HG03097 (cell line): ENCODE results near the gene HTR1E.
"Not testable (repeated sequence)": the region's sequence is repeated elsewhere in the genome, so short reads cannot be mapped to it uniquely, and the experiment has no call there.

ENCODE experiments used
- ATAC-seq: cut with Tn5 transposase; IDR thresholded peaks from one replicate; pipeline ENCODE4 v1.9.1; 2021; ENCODE audit not compliant: unreplicated experiment, low FRiP score

HTR1E gene

DNA sequence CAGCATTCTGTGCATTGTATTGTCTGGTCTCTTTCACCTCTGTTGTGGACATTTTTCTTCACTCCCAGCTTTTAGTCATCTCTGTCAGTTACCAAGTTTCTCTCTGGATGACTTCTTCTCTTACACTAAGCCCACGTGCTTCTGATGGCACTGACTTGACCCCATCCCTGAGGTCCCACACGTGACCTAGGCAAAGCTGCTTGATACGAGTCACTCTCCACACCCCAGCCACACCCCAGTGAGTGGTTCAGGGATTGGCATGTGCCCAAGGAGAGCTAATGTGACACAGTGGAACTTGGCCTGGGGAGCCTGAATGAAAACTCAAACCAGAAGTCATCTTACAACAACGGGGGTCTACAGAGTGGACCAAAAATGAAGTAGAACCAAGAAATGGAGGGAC is 32.2 kb downstream of the HTR1E start:
- ATAC-seq, result no peak

DNA sequence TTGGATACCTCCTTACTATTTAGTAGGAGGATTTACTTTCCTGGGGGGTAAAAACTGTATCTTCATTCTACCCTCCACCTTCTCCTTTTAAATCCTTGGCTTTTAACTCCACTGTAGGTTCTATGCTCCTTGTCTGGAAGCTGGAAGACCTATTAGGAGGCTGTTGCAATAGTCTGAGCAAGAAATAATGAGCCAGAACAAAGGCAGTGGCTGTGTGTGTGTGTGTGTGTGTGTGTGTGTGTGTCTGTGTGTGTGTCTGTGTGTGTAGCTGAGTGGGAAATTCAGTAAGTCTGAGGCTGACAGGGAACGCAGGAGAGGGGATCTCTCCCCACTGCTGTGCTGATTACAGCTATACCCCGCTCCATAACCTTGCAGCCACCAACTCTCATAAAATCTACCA is 35.8 kb downstream of the HTR1E start:
- ATAC-seq, result no peak

DNA sequence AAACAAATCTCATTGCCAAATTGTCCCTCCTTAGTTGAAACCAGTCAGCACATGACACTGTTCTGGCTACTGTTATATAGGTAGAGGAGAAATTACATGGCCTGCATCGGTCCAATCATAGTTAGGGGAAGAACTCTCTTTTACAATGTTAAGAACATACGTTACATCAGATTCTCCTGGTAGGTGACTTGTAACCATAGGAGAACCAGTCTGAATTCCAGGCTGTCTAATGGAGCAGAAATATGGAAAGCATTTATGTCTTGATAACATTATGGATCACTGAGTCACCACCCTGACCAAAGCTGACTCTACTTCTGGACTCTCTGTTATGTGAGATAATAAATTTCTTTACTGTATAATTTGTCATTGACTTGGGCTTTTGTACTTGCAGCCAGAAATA is 40.9 kb downstream of the HTR1E start:
- ATAC-seq, result no peak

DNA sequence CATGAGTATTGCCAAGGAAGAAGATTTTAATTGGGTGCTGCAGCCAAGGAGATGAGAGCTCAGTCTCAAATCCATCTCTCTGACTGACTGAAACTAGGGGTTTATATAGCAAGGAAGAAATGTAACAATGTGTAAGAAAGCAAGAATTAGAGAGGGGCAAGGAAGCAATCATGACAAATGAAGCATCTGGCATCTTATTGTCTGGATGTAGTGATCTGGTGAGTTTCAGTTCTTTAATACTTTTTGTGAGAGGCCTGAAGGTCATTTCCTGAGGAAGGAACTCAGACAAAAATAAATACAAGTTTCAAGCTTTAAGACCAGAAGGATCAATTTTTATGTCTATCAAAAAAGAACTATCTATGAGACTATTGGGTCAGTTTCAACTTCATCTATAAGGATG is 64.2 kb downstream of the HTR1E start:
- no peak for ATAC-seq

DNA sequence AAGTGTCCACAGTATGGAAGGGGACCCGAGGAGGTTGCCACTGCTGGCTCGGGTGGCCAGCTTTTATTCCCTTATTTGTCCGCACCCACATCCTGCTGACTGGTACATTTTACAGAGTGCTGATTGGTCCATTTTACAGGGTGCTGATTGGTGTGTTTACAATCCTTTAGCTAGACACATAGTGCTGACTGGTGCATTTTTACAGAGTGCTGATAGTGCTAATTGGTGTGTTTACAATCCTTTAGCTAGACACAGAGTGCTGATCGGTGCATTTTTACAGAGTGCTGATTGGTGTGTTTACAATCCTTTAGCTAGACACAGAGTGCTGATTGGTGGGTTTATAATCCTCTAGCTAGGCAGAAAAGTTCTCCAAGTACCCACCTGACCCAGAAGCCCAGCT is 65.1 kb downstream of the HTR1E start:
- not testable (repeated sequence) for ATAC-seq

DNA sequence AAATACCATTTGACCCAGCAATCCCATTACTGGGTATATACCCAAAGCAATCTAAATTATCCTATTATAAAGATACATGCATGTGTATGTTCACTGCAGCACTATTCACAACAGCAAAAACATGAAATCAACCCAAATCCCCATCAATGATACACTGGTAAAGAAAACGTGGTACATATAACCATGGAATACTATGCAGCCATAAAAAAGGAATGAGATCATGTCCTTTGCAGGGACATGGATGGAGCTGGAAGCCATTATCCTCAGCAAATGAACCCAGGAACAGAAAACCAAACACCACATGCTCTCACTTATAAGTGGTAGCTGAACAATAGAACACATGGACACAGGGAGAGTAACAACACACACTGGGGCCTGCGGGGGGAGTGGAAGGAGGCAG is 69.2 kb downstream of the HTR1E start:
- not testable (repeated sequence) for ATAC-seq

DNA sequence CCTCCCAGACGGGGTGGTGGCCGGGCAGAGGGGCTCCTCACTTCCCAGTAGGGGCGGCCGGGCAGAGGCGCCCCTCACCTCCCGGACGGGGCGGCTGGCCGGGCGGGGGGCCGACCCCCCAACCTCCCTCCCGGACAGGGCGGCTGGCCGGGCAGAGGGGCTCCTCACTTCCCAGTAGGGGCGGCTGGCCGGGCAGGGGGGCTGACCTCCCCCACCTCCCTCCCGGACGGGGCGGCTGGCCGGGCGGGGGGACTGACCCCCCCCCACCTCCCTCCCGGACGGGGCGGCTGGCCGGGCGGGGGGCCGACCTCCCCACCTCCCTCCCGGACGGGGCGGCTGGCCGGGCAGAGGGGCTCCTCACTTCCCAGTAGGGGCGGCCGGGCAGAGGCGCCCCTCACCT is 72.3 kb downstream of the HTR1E start:
- not testable (repeated sequence) for ATAC-seq

DNA sequence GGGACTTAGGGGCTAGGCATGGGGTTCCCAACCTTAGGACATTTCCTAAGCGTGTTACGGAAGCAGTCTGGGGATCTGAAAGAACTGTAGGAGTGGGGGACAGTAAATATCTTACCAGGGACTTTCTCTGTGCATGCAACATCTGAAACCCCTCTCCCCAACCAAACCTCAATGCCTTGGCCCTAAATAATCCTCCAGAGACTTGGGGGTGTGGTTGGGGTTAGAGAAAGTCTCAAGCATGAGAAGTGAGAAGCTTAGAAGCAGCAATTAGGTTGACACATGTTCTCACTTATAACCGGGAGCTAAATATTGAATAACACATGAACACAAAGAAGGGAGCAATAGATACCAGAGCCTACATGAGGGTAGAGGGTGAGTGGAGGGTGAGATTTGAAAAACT is 74.7 kb downstream of the HTR1E start:
- no peak for ATAC-seq

DNA sequence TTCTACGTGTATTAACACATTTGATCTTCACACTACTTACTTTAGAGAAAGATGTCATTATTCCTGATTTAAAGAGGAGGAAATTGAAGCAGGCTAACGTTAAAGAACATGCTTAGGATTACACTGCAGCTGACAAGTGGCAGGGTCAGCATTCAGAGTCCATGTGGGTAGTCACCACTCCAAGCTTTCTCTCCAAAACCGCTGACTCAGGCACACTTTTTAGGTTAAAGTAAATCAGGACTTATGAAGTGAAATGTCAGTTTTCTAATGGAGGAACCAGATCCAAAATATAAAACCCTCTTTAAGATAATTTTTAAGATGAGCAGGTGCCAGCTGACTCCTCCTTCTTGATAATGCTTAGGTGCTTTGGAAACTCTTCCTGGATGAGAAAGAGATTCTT is 75.4 kb downstream of the HTR1E start:
- ATAC-seq, result no peak

DNA sequence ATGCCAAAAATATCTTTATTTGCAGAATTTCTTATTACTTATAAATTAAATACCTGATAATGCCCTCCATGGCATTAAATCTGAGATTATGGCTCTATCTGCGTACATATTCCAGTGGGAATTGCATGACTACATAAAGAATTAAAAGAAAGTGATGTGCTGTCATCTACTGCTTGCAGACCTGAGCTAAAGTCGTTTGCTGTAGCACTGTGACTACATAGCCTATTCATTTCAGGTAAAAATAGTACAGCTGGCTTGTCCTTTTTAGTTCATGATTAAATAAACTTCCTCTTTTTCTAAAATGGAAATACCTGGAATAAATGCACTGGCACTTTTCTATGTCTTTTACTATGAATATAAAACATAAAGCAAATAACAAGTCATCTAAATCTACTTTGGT is 79.4 kb downstream of the HTR1E start:
- no peak for ATAC-seq

DNA sequence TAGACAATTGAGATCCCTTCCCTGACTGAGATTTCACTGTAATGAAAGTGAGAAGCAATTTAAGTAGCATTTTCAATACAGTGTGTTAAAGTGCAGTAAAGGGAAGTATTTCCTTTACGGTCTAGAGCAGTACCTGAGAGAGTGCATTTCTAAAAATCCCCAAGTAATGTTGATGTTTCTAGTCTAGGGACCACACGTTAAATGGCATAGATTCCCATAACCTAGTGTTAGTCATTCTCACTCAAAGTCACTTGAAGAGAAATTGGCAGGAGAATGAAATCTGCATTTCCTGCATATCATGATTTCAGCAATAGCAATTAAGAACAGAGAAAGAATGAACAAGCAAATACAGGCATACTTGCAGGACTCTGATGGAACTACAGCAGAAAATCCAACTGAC is 89.7 kb downstream of the HTR1E start:
- ATAC-seq, result no peak

DNA sequence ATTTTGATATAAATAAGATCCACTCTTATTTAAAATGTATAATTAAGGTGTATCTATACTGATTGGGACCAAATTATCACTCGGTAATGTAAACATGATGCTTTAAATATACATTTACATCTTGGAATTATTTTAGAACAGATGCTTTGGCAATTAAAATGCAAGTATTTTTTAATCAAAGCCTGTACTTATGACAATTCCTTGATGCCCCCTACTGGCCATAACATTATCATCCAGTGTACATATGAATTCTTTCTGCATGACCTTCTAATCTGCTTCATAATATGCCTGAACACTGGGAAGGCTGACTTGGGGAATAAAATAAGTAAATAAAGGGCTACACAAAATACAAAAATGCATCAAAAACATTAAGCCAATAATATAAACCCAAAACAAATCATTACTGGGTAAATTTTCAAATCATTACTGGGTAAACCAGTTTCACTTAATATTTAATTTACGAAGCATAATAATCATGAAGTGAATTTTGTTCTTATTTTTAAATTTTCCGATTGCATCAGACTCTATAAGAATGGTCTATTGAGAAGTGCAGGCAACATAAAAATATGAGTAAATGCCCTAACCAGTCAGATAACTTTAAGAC is 92.5 kb downstream of the HTR1E start:
- no peak for ATAC-seq

DNA sequence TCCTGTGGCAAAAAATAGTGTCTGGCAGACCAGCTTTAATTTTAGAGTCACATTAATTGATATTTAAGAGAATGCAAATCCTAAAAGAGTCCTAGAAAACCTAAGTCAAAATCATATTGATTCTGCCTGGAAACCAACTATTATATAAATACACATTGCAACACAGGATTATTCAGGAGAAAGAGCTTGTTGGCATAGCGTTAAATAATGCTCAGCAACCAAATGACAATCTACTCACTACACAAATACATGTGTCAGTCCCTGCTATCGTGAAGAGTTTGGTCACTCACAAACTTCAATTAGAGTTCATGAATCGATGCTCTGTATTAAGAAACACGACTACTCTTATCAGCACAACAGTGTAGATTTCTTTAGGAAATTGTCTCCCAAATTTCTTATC is 103.4 kb downstream of the HTR1E start:
- ATAC-seq, result no peak

DNA sequence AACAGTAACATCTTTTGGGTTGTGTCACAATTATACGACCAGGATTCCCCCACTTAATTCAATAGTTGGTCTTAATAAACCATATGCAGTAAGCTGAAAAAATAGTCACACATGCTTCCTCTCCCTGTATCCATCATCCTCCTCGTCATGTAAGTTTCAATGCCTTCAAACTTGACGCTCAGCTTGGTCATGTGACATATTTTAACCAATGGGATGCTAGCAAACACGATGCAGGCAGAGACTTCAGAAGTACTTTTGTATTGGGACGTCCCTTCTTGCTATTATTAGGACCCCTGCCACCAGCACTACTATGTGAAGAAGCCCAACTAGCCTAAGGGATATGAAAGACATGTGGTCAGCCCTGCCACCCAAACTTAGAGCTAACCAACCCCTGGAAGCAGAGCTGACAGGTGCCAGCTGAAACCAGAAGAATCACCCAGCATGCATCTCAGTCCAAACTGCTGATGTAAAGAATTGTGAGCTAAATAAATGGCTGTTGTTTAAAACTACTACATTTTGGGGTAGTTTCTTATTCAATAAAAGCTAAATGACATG is 108.3 kb downstream of the HTR1E start:
- no peak for ATAC-seq

DNA sequence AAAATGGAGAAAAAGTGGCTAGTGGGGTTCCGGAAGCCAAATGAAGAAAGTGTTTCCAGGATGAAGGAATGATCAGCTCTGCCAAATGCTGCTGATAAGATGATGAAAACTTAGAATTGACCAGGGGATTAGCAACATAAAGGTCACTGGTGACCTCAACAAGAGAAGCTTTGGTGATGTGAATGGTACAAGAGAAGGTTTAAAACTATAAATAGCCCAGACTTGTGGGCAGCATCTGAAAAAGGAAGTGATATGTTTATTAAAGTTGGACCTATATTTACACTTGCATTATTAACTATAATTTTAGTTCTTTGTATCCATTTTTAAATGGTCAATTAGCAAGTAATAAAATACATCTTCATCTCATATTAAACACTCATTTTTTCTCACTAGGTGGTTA is 112.5 kb downstream of the HTR1E start:
- ATAC-seq, result no peak

DNA sequence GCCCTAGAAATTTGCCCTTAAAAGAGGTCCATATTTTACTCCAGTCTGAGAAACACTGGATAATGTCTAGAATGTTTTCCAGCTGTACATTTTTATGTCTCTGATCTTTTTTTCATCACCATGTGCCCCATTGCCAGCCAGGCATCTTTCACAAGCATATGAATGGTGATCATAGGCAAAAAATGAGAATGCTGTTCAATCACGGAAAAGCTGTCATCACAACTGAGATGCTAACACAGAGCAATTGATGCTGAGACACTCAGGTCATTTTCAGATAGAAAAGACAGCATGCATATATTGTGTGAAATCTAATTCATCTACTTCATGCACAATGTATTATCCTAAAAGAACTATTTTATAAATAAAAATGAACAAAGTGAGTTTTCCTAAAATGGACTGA is 116.0 kb downstream of the HTR1E start:
- ATAC-seq, result no peak

DNA sequence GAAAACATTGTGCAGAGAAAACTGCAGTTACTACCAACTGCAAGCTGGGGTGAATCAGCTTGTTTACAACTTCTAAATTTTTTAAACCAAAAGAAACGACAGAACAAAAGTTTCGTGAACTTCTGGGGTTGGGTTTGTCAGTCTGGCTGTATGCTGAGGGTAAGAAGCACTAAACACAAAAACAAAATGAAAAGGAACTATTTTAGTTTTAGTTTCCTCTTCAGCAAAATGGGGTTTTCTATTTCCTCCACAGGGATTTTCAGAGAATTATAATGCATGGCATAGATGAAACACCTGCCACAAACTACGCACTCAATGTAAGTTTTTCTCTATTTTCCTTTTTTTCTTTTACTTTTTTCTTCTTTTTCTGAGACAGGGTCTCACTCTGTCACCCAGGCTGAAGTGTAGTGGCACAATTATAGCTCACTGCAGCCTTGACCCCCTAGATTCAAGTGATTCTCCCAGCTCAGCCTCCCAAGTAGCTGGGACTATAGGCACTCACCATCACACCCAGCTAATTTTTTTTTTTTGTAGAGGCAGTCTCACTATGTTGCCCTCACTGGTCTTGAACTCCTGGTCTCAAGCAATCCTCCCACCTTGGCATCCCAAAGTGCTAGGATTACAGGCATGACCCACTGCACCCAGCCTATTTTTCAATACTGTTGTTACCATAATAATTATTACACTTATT is 117.0 kb downstream of the HTR1E start:
- no peak for ATAC-seq

DNA sequence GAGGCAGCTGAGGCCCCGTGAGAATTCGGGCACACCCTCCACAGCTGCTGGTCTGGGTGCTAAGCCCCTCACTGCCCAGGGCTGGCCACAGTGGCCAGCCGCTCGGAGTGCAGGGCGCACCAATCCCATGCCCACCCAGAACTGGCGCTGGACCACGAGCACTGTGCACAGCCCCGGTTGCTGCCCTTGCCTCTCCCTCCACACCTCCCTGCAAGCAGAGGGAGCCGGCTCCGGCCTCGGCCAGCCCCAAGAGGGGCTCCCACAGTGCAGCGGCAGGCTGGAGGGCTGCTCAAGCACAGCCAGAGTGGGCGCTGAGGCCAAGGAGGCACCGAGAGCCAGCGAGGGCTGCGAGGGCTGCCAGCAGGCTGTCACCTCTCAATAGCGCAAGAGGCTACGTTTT is 122.6 kb downstream of the HTR1E start:
- no peak for ATAC-seq

DNA sequence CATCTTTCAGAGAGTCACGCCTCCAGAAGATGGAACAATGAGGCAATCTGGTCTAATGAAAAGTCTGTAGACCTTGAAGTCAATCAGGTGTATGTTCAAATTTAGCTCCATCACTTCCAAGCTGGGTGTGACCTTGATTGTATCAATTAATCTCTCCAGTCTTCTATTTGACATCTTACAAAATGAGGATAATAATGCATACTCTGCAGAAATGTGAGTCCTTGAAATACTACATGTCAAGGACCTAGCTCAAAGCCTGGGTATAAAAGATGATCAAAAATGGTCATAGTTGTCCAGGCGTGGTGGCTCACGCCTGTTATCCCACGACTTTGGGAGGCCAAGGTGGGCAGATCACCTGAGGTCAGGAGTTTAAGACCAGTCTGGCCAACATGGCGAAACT is 127.8 kb downstream of the HTR1E start:
- no peak for ATAC-seq
